Activated gamma-delta T cell treated with anti-CD3 and anti-CD28 coated beads, Interleukin-2, amount 50 U/mL, for 16 hours (primary cell): ENCODE data around the gene AVPR1A.
"Not testable (repeated sequence)": the region's sequence is repeated elsewhere in the genome, so short reads cannot be mapped to it uniquely, and the experiment has no call there.

Experiments
- DNase-seq: peaks from one replicate; pipeline ENCODE4 v3.0.0-alpha.2; 2020; ENCODE audit warnings: low read depth

AVPR1A gene

GRCh38 chr12:63150713-63151622, at the start of gene AVPR1A:
TSS of gene AVPR1A (minus strand) at chr12:63151201. CDS start at chr12:63150836, 365 bp downstream.
- DNase-seq: no peak

GRCh38 chr12:63196168-63196567, 45.2 kb upstream of the AVPR1A start:
- DNase-seq: no peak

- no peak for DNase-seq
Measured at GRCh38 chr12:63179224-63179623, 28.2 kb upstream of the AVPR1A start.

GRCh38 chr12:63170321-63170720, 19.3 kb upstream of the AVPR1A start:
- no peak for DNase-seq

GRCh38 chr12:63167741-63168140, 16.7 kb upstream of the AVPR1A start:
- not testable (repeated sequence) for DNase-seq

- DNase-seq: no peak
Measured at GRCh38 chr12:63164911-63165310, 13.9 kb upstream of the AVPR1A start.

GRCh38 chr12:63163541-63163940, 12.5 kb upstream of the AVPR1A start:
- DNase-seq: no peak

- DNase-seq: no peak
Measured at GRCh38 chr12:63155375-63155774, 4.4 kb upstream of the AVPR1A start.

- DNase-seq: no peak
Measured at GRCh38 chr12:63154560-63154959, 3.6 kb upstream of the AVPR1A start.

GRCh38 chr12:63152321-63152700, 1.3 kb upstream of the AVPR1A start:
- DNase-seq: no peak

GRCh38 chr12:63151623-63152320, 771 bp upstream of the AVPR1A start:
- no peak for DNase-seq

GRCh38 chr12:63149909-63150712, 890 bp downstream of the AVPR1A start:
- no peak for DNase-seq

GRCh38 chr12:63144556-63144955, 6.4 kb downstream of the AVPR1A start:
- no peak for DNase-seq

GRCh38 chr12:63138488-63138887, 12.5 kb downstream of the AVPR1A start:
- DNase-seq: no peak

- DNase-seq: no peak
Measured at GRCh38 chr12:63133981-63134380, 17.0 kb downstream of the AVPR1A start.

- DNase-seq: no peak
Measured at GRCh38 chr12:63132201-63132600, 18.8 kb downstream of the AVPR1A start.

- DNase-seq: no peak
Measured at GRCh38 chr12:63129927-63130326, 21.1 kb downstream of the AVPR1A start.

GRCh38 chr12:63124778-63125177, 26.2 kb downstream of the AVPR1A start:
- no peak for DNase-seq

- no peak for DNase-seq
Measured at GRCh38 chr12:63103494-63104131, 47.4 kb downstream of the AVPR1A start.

GRCh38 chr12:63101920-63102319, 49.1 kb downstream of the AVPR1A start:
- no peak for DNase-seq

- DNase-seq: no peak
Measured at GRCh38 chr12:63098851-63099250, 52.1 kb downstream of the AVPR1A start.
